ENCODE measurements around the gene RNF157.

RNF157 gene

DNA sequence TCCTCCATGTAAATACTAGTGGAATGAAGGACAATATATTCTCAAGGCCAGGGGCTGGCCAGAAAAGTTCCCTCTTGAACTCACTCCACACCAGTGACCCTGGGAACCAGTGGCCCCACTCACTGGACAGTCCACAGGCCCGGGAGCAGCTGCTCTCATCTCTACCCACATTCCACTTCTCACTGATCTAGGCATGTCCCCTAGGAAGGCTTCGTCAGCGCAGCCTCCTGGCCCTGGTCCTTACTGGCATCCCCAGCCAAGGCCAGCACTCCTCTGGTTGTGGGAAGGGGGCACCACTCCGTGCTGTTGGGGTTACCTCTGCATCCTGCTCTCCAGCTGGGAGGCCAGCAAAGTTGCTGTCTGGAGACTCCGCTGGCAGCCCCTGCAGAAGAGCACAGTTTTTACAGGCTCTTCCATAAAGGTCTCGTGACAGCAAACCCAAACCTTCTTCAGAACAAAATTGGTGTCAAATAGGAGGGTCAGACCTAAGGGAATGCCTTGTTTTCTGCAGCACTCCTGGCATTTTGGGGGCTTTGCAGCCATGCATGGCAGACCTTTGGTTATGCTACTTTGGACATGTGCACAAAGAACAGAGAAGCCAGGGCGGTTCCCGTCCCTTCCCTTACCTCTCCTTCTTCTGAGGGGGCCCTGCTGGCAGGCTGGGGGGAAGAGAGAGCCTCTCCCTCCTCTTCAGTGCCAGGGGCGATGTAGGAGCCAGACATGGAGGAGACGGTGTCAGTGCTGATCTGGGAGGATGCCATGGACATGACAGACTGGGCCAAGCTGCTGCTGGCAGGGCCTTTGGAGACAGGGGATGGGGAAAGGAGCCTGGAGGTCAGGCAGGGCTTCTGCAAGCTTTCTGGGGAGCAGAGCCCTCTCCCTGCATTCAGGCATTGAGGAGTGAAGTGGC, 85.1 kb downstream of the RNF157 start:
- DNase-seq = no peak

GRCh38 chr17:76154292-76154691, 86.0 kb downstream of the RNF157 start:
- DNase-seq = no peak

- no peak for DNase-seq
Measured at GRCh38 chr17:76153640-76154039, 86.7 kb downstream of the RNF157 start.

DNA sequence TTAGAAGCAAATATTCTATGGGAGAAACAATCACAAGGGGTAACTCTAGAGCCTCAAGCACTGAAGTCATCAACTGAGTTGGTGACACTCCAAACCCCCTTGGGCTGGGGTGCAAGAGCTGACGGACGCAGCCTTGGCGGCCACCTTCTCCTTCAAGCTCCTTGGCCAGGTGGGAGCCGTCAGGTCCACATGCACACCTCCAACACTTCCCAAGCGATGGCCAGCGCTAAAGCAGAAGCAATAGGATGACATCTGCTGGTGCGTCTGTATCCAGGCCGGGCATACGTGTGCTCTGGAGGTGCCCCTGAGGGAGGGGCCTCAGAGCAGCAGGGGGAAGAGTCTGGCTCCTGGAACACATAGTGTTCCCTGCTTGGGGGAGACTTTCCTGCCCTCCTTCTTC, 87.1 kb downstream of the RNF157 start:
- no peak for DNase-seq

DNA sequence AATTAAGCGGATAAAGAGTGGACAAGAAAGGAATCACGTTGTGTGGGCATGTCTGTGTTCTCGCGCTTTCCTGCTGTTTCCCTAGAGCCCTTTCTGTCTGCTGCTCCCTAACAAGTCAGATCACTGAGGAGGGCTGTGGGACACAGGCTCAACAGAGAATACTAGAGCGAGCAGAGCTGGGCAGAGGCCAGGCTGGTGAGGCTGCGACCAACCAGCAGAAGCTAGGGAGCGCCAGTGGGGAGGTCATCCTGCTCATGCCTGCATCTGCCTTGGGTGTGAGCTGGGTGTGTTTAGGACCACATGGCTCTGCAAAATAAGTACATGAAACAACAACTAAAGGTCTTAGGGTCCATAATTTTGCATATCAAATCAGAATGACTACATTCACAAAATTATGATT, 87.7 kb downstream of the RNF157 start:
- DNase-seq = no peak

- DNase-seq = no peak
Measured at GRCh38 chr17:76151896-76152454, 88.3 kb downstream of the RNF157 start.

GRCh38 chr17:76150712-76151622, 89.3 kb downstream of the RNF157 start:
- no peak for DNase-seq

DNA sequence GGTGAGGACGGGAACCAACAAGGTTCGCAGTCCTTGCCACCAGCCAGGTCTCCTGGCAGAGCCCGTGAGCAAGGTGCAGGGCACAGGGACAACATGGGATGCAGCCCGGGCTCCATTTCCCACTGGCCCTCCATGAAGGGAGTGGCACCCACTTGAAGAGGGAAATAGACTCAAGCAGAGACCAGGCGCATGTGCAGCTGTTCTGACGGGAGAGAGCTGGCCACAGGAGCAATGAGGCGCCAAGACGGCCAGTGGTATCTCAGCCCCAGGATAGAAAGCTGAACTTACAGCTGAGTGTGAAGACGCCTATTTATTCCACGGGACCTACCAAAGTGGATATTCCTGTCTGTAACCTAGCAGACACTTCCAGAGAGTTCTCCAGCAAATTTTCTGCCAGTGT, 91.1 kb downstream of the RNF157 start:
- DNase-seq = no peak

- no peak for DNase-seq
Measured at GRCh38 chr17:76148015-76148326, 92.3 kb downstream of the RNF157 start.

GRCh38 chr17:76147211-76148014, 92.9 kb downstream of the RNF157 start:
- DNase-seq = no peak

- DNase-seq = no peak
Measured at GRCh38 chr17:76146053-76146851, 94.0 kb downstream of the RNF157 start.

DNA sequence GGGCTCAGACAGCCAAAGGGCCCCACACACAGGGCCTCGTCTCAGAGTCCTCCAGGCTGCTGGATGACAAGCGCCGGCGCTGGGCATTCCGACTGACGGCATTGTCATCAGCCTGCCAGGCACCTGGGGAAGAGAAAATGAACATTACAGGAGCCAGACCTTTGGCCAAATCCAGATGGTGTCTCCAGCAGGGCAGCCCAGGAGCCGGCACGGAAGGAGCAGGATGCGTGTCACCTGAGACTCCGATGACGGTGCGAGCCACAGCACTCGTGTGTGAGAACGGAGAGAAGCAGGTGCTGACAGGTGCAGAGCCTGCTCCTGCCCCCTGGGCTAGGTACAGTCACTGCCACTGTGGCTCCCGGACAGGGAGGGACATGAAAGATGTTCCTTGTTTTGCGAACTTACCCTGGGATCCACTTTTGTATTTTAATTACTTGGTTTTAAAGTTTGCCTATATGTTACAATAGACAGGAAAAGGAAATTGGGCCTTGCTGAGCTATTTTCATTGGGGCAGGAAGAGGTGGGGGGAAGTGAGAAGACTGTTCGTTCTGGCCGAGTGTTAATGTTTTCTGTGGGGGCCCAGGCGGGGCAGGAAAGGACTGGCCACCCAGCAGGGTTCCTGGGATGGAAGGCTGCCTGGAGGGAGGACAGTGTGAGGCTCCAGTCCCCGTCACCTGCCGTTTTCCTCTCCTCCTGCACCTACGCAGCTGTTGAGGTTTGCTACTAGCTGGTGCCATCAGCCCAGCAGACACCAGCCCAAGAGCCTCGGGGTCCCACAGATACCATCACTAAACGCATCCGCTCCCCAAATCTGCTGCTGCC, 94.9 kb downstream of the RNF157 start:
- DNase-seq = peak; percentile 71

GRCh38 chr17:76142585-76143041, 97.7 kb downstream of the RNF157 start:
- no peak for DNase-seq

DNA sequence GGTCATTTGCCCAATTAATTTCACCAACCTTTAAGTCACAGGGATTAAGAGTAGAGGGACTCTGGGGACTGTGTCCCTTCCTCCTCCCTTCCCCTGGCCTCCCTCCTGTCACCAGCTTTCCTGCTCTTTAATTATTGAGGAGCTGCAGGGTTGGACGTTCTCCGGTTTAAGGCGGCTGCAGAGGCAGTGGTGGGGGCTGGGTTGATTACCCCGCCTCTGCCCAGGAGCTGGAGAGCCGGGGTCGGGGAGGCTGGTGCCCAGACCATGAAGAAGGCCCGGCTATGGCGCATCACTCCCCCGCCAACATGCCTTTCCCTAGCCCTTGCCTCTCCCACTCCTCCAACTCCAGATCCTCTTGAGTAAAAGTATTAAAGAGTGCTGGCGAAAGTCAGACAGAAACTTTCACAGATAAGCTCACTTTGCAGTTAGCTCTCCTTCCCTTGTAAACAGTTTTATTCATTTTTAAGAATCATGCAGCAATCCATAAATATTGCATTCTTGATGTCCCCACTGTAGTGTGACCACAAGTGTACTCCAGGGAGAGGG, 98.2 kb downstream of the RNF157 start:
- DNase-seq = no peak

- DNase-seq = peak; percentile 88
Measured at GRCh38 chr17:76141212-76142038, 98.9 kb downstream of the RNF157 start, which contains the start of gene FOXJ1. Gene FOXJ1, minus strand, starts transcription at chr17:76141245. Its CDS starts 850 bp downstream, at chr17:76140395.

GRCh38 chr17:76140661-76141211, 99.6 kb downstream of the RNF157 start:
- DNase-seq = no peak

DNA sequence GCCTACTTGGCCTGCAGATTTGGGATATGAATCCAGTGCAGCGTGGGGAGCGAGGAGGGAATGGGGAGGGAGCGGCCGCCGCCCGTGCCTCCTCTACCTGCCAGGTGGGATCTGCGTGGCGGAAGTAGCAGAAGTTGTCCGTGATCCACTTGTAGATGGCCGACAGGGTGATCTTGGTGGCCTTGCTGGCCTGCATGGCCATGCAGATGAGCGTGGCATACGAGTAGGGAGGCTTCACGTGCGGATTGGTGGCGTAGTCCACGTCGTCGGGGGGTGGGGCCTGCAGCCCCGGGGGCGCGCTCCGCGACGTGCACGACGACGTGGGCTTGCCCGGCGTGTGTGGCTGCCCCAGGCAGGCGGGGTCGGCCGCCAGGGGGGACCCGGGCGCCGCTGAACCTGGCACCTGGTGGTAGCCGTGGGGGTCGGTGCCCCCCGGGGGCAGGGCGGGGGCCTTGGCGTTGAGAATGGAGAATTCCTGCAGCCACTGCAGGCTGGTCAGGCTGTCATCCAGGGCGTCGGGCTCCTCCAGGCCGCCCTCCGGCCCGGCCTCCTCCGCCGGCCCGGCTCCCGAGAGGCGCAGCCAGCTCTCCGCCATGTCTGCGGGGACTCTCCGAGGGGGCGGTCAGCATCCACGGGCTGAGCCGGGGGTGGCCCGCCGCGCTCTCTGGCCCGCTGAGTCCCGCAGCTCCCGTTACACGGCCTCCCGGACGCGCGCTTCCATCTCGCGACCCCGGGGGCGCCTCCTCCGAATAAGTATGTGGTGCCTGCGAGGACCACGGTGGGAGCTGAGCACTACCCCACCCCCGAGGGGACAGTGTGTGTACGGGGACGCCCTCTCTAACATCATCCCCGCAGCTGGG, 100.3 kb downstream of the RNF157 start:
- no peak for DNase-seq

All from NCI-H2107 (cell line).